ENCODE data around the gene BCL11B. TPM values are rescaled to one million over a fixed set of nuclear protein-coding genes. Genes with fewer than 3 reads are reported as not detected.

BCL11B gene
- total RNA-seq, 2 experiments from 2014 or later, result 31.3 to 32.1 TPM

GRCh38 chr14:99288948-99289347 lies 17.0 kb upstream of the BCL11B start:
- CTCF ChIA-PET, result interaction anchor here (0.8 kb wide), 1 partner anchor 31 kb away, joined by 4 read pairs; no protein-coding TSS in a partner anchor

GRCh38 chr14:99287269-99287942 lies 15.4 kb upstream of the BCL11B start:
- ChIA-PET CTCF (interaction anchor here (0.9 to 1.6 kb wide), 3 partner anchors 11 to 33 kb away, joined by 4 to 6 read pairs (median 5); no protein-coding TSS in a partner anchor), POLR2A (interaction anchor here (0.6 to 0.7 kb wide), 4 partner anchors 20 to 346 kb away, joined by 3 to 4 read pairs (median 3); no protein-coding TSS in a partner anchor)

More at GRCh38 chr14:99288948-99289347, 17.0 kb upstream of the BCL11B start:
- POLR2A ChIA-PET, result no interaction called here

GRCh38 chr14:99286761-99287160 lies 14.8 kb upstream of the BCL11B start:
- POLR2A ChIA-PET, result interaction anchor here (0.6 to 0.7 kb wide), 2 partner anchors 19 to 95 kb away, joined by 3 read pairs; no protein-coding TSS in a partner anchor
- CTCF ChIA-PET, result interaction anchor here (0.9 to 1.6 kb wide), 3 partner anchors 10 to 33 kb away, joined by 4 to 6 read pairs (median 5); no protein-coding TSS in a partner anchor

- ChIA-PET POLR2A (no interaction called here), CTCF (interaction anchor here (0.6 to 1.4 kb wide), 2 partner anchors 9 to 22 kb away, joined by 4 read pairs; no protein-coding TSS in a partner anchor)
These were observed 12.4 kb upstream of the BCL11B start for GRCh38 chr14:99284254-99285004.

GRCh38 chr14:99282261-99283050 lies 10.5 kb upstream of the BCL11B start:
- CTCF ChIA-PET, result no interaction called here
- POLR2A ChIA-PET, result no interaction called here

- POLR2A ChIA-PET, result no interaction called here
- CTCF ChIA-PET, result no interaction called here
These were observed 9.4 kb upstream of the BCL11B start for GRCh38 chr14:99281396-99281795.

- CTCF ChIA-PET, result no interaction called here
- POLR2A ChIA-PET, result no interaction called here
These were observed 8.9 kb upstream of the BCL11B start for GRCh38 chr14:99280852-99281251.

GRCh38 chr14:99280066-99280731 lies 8.2 kb upstream of the BCL11B start:
- POLR2A ChIA-PET, result no interaction called here
- CTCF ChIA-PET, result no interaction called here

GRCh38 chr14:99278836-99279235 lies 6.8 kb upstream of the BCL11B start:
- CTCF ChIA-PET, result no interaction called here
- POLR2A ChIA-PET, result no interaction called here

- ChIA-PET POLR2A (no interaction called here), CTCF (no interaction called here)
These were observed 5.5 kb upstream of the BCL11B start for GRCh38 chr14:99277530-99277929.

GRCh38 chr14:99276482-99276881 lies 4.5 kb upstream of the BCL11B start:
- ChIA-PET POLR2A (no interaction called here), CTCF (interaction anchor here (1.4 kb wide), 1 partner anchor 11 kb away, joined by 4 read pairs; no protein-coding TSS in a partner anchor)

- CTCF ChIA-PET, result interaction anchor here (0.6 to 2.0 kb wide), 10 partner anchors 10 to 1551 kb away, joined by 3 to 7 read pairs (median 4); no protein-coding TSS in a partner anchor
- POLR2A ChIA-PET, result interaction anchor here (0.6 to 0.7 kb wide), 6 partner anchors 18 to 867 kb away, joined by 3 to 19 read pairs (median 6); no protein-coding TSS in a partner anchor
These were observed 3.2 kb upstream of the BCL11B start for GRCh38 chr14:99275222-99275584.

- POLR2A ChIA-PET, result interaction anchor here (0.5 to 0.7 kb wide), 7 partner anchors 17 to 1373 kb away, joined by 3 to 19 read pairs (median 6); no protein-coding TSS in a partner anchor
- CTCF ChIA-PET, result interaction anchor here (0.6 to 2.0 kb wide), 10 partner anchors 10 to 1550 kb away, joined by 3 to 7 read pairs (median 4); no protein-coding TSS in a partner anchor
These were observed 2.6 kb upstream of the BCL11B start for GRCh38 chr14:99274346-99275221.

GRCh38 chr14:99273766-99274345 lies 1.9 kb upstream of the BCL11B start:
- ChIA-PET CTCF (interaction anchor here (1.0 to 3.1 kb wide), 4 partner anchors 13 to 142 kb away, joined by 3 to 20 read pairs (median 5); no protein-coding TSS in a partner anchor), POLR2A (interaction anchor here (0.8 to 3.8 kb wide), 2 partner anchors 12 to 37 kb away, joined by 4 to 46 read pairs; no protein-coding TSS in a partner anchor)

- POLR2A ChIA-PET, result interaction anchor here (0.6 to 8.3 kb wide), 9 partner anchors 12 to 1103 kb away, joined by 3 to 143 read pairs (median 4); no protein-coding TSS in a partner anchor
- CTCF ChIA-PET, result interaction anchor here (1.0 to 3.1 kb wide), 4 partner anchors 12 to 83 kb away, joined by 3 to 20 read pairs (median 6); no protein-coding TSS in a partner anchor
These were observed 1.1 kb upstream of the BCL11B start for GRCh38 chr14:99272899-99273765.

GRCh38 chr14:99272632-99272898 lies 568 bp upstream of the BCL11B start:
- ChIA-PET CTCF (interaction anchor here (0.9 to 3.1 kb wide), 6 partner anchors 11 to 82 kb away, joined by 3 to 20 read pairs (median 4); no protein-coding TSS in a partner anchor), POLR2A (interaction anchor here (0.6 to 8.3 kb wide), 12 partner anchors 11 to 1131 kb away, joined by 3 to 143 read pairs (median 4); partner anchors contain the start of genes CCNK and SETD3)

Measured in activated CD8-positive, alpha-beta memory T cell treated with anti-CD3 and anti-CD28 coated beads for 36 hours (primary cell).